G401.6 (cell line): ENCODE measurements around the gene MTARC2.

ENCODE experiments used
- FAIRE-seq: peaks from 2 replicates; lab custom pipeline; 2012; peaks lifted over from hg19 to GRCh38; lab: Jason Lieb, UNC

The MTARC2 gene

GRCh38 chr1:220770245-220770913 is 22.3 kb downstream of the MTARC2 start:
- FAIRE-seq: no peak

DNA sequence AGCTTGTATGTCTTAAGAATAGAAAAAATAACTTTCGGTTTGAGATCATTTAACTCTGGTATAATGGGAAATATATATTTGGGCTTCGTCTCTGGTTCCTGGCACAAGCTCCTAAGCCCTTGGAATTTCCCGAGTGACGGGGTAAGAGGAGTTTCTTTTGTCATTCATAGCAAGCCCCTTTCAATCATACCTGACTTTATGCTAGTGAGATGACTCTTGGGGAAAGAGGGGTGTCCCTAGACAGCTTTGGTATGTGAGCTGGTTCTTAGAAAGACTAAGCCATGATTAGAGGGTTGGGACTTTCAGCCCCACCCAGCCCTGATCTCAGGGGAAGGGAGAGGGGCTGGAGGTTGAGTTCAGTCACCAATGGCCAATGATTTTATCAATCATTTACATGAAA is 24.7 kb downstream of the MTARC2 start:
- no peak for FAIRE-seq

DNA sequence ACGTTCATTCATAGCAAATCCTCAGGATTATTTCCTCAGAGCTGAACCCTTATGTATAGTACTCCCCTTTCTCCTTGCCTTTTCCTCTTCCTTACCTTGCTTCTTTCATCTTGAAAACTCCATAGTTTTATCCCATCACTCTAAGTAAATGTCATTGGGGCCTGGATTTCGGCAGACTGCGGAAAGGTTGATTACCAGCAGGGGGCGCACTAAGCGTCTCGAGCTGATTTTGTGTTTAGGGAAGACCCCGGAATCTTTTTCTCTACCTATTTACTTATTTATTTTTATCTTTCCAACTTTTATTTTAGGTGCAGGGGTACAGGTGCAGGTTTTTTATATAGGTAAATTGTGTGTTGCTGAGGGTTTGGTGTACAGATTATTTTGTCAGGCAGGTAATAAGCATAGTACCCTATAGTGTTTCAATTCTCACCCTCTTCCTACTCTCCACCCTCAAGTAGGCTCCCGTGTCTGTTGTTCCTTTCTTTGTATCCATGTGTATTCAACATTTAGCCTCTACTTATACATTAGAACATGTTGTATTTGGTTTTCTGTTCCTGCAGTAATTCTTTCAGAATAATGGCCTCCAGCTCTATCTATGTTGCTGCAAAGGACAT is 27.2 kb downstream of the MTARC2 start:
- FAIRE-seq: no peak

DNA sequence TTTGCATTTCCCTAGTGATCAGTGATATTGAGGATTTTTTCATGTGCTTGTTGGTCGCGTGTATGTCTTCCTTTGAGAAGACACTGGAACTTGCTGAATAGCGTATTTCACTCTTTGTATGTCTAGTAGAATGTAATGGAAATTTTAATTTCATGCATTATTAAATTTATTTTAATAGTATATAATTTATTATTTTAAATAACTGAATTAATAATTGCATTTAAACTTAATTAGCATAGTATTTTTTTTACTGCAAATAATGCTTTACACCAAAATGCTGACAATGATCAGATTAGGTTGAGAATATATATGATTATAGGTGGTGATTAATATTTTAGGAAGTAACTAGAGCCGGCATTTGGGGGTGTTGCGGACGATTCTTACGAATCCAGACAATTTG is 28.1 kb downstream of the MTARC2 start:
- FAIRE-seq: no peak

DNA sequence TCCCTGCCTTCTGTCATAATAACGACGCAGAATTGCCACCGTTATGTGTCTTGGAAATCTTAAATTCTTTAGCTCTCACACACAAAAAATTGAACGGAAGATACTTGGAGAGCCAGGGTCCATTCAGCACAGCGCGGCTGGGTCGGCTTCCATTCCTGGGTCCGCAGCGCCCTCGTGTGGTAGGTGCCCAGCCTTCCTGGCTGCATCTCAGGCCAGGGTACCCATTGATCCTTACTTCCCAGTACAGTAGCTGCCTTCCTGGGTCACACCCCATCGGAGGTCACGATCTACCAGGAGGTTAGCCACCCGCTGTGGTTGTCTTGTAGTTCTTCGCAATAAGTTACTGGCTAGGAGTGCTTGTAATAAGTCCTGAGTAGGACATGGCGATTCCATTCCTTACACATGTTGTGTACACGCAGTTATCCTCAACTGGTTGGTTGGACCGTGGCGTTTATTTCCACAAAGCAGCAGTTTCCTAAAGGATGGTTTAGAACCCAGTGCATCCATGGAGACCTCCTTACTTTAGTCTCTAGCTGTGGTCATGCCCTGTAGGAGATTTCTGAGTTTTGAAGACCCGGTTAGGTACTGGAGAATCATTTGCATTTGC is 28.7 kb downstream of the MTARC2 start:
- FAIRE-seq: peak; percentile 66

GRCh38 chr1:220783453-220783852 is 35.3 kb downstream of the MTARC2 start:
- no peak for FAIRE-seq

DNA sequence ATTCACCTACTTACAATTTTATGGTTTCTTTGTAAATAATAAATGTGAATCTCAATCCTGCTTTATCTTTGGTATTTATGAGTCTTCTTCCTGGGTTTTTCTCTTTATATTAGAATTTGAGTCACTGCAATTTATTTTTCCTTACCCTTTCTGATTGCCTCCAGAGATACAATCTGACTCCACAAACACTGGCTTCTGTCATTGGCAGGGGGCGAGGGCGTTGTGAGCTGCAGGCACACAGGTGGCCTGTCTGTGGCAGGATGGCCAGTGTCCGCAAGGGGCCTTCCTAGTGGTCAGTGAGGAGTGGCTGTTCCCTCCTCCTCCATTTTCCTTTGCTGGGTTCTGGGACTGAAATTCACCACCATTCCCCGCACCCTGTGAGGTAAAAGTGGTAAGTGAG is 36.6 kb downstream of the MTARC2 start:
- FAIRE-seq: no peak

GRCh38 chr1:220785166-220786056 is 37.3 kb downstream of the MTARC2 start:
- FAIRE-seq: no peak

GRCh38 chr1:220786057-220786336 is 37.9 kb downstream of the MTARC2 start:
- no peak for FAIRE-seq

GRCh38 chr1:220786337-220787068 is 38.4 kb downstream of the MTARC2 start, which contains the start of gene MTARC1:
TSS of gene MTARC1 (plus strand) at chr1:220786913. CDS start at chr1:220786945, 32 bp downstream.
- no peak for FAIRE-seq

DNA sequence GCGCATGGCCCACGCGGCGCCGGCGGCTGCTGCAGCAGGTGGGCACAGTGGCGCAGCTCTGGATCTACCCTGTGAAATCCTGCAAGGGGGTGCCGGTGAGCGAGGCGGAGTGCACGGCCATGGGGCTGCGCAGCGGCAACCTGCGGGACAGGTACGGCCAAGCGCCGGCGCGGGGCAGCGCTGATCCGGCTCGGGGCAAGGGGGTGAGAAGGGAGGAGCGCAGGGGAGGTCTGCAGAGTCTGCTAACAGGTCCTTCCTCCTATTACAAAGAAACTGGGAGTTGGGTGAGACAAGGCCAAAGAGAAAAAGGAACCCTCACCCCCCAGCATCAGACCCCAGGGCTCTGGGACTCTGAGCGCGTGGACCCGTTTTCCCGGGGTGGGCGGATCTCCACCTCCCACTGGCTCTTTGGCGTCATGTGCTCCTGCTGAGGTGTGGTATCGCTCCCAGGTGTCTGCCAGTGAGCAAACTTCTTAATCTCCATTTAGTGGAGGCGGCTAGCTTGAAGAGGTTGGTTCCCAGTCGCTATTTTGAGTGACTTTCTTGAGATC is 39.0 kb downstream of the MTARC2 start:
- no peak for FAIRE-seq

DNA sequence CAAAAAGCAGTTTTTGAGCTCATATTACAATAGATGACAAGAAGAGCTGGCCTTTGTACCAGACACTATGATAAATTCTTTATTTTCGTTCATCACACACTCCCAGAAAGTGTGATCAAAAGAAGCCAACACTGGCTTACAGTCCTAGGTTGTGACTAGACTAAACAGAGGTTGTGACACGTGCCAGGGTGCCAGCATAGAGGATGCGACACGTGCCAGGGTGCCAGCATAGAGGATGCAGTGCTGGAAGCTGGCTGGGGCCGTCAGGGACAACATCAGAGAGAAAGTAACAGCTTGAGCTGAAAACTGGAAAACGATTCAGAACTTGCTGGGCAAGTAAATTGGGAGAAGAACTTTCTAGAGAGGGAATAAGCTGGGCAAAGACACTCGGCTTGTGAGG is 40.8 kb downstream of the MTARC2 start:
- no peak for FAIRE-seq

DNA sequence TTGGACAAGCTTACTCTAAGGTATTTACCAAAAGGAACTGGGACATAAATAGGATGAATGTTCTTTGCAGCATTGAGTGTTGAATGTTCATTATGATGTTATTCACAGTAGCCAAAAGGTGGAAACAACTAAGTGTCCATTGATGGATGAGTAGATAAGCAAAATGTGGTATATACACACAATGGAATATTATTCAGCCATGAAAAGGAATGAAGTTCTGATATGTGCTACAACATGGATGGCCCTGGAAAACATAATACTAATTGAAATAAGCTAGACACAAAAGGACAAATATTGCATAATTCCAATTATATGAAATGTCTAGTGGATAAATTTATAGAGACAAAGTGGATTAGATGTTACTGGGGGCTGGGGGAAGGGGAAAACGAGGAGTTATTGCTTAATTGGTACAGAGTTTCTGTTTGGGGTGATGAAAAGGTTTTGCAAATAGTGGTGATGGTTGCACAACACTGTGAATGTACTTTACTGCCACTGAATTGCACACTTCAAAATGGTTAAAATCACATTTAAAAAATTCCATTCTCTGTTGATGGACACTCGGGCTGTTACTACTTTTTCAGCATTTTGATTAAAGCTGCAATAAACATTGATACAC is 41.5 kb downstream of the MTARC2 start:
- no peak for FAIRE-seq

GRCh38 chr1:220791285-220791684 is 43.2 kb downstream of the MTARC2 start:
- no peak for FAIRE-seq

- no peak for FAIRE-seq
These were observed 43.8 kb downstream of the MTARC2 start for GRCh38 chr1:220791956-220792355.

- FAIRE-seq: no peak
These were observed 48.4 kb downstream of the MTARC2 start for GRCh38 chr1:220796530-220796929.

DNA sequence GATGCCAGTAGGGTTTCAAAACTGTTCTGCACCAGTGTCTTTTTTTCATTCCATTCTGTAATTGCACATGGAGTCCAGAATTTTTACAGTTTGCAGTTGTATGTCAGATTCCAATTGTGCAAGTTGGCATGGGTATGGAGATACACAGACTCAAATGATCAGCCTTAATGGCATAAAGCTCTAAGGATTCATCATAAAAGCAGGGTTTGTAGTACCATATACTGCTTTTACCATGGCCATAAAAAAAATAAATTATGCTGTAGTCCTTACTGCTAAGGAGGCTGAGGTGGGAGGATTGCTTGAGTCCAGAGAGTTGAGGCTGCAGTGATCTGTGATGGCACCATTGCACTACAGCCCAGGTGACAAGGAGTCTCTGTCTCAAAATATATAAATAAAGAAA is 48.9 kb downstream of the MTARC2 start:
- FAIRE-seq: no peak

DNA sequence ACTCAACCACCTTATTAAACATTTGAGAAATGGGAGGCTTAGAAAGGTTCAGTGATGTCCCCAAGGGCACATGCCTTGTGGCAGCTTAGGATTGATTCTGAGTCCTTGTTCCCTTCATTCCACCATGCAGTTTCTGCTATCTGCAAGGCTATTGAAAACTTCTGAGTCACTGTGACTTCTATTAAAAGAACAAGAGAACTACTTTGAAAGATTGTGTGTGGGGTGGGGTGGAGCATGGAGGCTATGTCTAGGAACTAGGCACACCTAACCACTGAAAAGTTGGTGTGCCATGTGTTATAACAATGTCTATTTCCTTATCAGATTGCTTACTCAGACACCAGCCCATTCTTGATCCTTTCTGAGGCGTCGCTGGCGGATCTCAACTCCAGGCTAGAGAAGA is 49.4 kb downstream of the MTARC2 start:
- FAIRE-seq: no peak

DNA sequence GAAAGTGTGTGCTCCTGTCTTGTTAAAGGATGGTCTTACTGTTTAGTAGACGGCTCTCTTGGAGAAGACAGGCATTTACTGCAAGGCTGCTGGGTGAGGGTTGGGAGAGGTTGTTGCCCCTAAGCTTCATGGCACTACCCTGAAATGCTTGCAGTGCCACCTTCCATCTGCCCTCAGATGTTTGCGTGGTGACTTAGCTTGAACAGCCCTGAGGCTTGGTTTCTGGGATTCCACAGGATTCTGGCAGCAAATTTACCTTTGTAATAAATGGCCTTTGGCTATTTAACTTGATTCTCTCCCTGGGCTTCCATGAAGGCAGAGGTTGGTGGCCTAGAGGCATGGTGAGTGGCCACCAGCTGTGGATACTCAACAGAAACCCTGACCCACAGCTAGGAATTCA is 50.2 kb downstream of the MTARC2 start:
- FAIRE-seq: no peak

DNA sequence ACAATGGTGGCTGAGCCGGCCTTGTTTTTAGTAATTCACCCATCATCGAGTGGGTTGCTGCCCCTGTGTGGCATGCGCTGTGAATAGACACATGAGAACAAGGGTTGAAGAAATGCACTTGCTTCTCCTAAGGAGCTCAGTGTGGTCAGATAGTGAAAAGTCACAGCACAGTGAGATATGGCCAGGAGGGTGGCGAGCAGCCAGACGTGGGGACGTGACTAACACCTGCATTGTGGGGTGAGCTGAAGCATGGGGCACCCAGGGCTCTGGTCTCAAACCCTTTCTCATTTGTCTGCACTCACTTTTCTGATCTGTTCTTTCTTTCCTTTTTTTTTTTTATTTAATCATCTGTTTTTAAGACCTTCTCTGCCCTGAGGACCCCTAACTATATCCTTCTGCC is 52.1 kb downstream of the MTARC2 start:
- no peak for FAIRE-seq

- FAIRE-seq: peak; percentile 70
These were observed 55.5 kb downstream of the MTARC2 start for GRCh38 chr1:220803401-220804201.
